COR-L47 (cell line): ENCODE measurements around the gene MAP6.
A peak's percentile ranks its signal among the peaks of the same experiment; 100 is the strongest.

ENCODE experiments used
- DNase-seq: peaks from one replicate; lab custom pipeline; 2025; lab: John Stamatoyannopoulos, UW

MAP6 gene

GRCh38 chr11:75631086-75631730, 37.6 kb downstream of the MAP6 start:
- no peak for DNase-seq

- DNase-seq = no peak
These were observed 40.8 kb downstream of the MAP6 start for GRCh38 chr11:75627906-75628668.

- peak; percentile 20 for DNase-seq
These were observed 41.8 kb downstream of the MAP6 start for GRCh38 chr11:75626889-75627529.

DNA sequence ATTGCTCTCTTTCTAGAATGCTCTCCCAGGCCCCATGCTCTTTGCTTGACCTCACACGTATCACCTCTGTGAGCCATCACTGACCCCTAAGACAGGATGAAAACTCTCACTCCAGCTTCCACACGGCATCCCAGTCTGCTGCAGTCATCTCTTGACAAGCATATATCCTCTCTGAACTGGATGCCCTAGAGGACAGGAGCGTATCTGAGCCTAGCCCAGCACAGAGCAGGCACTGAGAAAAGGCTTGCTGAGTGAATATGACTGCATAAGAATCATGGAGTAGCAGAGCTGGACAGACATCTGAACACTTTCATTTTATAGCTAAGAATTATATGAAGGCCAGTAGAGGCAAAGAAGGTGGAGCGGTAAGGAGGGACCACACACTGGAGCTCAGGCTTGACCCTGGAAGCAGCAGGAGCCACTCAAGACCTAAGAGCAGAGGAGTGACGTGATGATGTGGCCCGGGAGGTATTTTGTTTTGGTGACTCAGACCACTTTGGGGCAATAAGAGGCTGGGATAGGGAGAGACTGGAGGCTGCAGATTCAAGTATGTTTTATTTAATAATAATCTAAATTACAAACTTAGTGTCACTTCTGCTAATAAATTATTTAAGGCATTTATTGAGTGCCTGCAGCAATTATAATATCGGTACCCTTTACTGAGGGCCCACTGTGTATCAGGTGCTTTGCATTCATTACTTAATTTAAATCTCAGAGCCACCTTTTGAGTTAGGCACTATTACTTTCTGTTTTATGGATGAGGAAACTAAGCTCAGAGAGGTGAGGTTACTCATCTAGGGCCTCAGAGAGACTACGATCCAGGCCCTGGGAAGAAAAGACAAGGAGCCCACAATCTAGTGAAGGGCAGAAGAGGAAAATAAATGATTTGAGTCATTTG, 42.6 kb downstream of the MAP6 start:
- DNase-seq = no peak

- DNase-seq = peak; percentile 85
These were observed 43.8 kb downstream of the MAP6 start for GRCh38 chr11:75625021-75625420.

- no peak for DNase-seq
These were observed 52.6 kb downstream of the MAP6 start for GRCh38 chr11:75616281-75616680.

- DNase-seq = no peak
These were observed 53.1 kb downstream of the MAP6 start for GRCh38 chr11:75615751-75616150.

GRCh38 chr11:75611823-75612222, 57.0 kb downstream of the MAP6 start:
- DNase-seq = no peak

DNA sequence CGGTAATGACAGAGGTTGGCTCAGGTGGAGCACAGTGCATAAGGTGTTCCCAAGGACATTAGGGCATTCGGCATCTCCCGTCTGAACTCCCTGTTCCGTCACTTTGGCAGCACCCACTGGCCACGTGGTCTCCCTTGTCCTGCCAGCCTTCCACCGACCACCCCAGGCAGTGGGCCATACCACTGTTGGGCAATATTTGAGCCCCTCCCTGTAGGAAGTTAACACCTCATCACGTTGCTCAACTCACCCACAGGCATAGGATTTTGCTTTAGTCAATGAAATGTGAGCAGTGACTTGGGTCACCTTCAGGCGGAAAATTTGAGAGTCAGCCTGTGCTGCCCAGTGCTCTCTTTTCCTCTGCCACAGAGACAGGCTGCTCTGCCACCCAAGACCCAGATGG, 62.7 kb downstream of the MAP6 start:
- DNase-seq = no peak

DNA sequence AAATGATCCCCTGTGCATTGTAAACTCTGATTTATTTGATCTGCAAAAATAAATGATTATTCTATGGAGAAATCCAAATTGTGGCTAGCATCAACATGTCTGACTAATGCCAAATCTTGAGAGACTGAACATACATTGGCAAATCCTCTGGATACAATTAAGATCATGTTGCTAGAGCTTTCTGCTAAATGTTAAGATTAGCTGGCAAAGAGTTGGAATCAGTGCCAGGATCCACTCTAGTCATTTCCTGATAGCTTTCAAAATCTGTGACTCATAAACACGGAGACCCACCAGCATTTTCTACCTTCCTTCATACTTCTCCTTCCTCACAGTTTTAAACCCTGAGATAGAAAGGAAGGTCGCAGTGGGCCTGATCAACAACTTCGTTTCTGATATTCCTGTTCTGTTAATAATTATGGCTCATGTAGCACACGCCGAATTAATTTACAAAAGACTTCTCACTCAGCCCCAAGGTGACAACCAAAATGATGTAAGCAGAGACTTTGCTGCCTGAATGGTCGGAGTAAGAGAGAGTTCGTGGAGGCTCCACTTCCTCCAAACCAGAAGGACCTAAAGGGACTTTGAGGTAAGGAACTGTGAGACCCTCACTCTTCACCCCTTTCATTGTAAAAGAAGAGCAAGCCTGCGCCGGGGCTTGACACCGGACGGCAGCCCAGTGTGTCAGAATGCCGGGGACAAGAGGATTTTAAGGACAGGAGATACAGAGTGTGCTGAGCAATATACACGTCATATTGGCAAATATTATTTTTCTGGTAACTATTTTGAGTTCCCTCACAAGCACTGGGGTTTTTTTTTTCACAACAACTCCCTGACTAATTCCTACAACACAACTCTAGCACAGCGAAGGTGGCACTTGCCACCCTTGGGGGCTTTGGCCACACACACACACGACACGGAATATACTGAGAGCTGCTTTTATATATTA, 64.8 kb downstream of the MAP6 start:
- DNase-seq = no peak

DNA sequence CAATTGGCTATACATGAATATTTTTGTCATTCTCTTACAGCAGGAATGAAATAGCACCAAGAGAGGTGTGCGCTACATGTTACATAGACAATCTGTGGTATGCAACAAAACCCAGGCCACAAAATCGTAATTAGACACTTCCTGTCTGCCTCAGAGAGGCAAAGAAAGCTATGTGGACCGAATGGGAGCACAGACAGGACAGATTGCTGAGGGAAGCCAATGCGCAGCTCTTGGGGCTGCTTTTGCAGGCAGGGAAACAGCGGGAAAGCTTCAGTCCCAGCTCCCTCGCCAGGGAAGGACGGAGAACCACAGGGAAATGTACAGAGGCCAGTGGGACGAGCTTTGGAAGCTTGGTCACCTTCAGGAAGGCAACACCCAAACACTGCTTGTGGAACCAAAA, 65.9 kb downstream of the MAP6 start:
- no peak for DNase-seq

DNA sequence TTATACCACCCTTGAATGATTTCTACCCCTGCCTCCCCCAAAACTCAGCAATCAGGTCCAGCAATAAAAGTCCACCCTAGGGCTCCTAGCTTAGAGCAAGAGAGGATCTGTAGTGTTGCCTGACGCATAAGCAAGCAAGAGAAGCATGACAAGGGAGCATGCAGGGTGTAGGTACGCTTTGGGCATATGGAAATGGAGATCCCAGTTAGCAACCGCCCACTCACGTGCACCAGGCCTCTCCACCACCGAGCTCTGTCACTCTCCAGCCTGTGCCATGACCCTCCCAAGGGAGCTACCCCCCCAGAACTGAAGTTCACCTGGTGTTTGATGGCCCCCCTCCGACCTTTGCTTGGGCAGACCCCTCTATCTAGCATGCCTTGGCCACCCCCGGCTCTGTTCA, 67.3 kb downstream of the MAP6 start:
- DNase-seq = no peak

GRCh38 chr11:75600356-75600755, 68.5 kb downstream of the MAP6 start:
- DNase-seq = no peak

- DNase-seq = no peak
These were observed 69.9 kb downstream of the MAP6 start for GRCh38 chr11:75598900-75599299.

DNA sequence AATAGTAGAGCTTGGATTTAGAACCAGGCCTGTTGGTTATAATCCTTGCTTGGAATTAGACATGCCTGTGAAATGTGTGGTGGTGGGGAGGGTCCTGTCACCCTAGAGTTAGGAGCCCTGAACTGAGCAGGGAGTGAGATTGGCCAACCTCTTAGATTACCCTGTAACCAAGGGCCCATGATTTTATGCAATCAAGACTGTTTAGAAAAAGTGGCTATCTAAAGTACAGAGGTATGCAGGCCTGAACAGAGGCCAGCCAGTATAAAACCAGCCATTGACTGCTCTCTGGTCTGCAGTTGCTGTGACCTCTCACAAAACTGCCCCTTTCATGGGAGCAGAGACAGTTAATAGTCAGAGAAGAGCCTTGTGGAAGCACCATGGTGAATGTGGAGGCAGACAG, 70.6 kb downstream of the MAP6 start:
- DNase-seq = no peak

GRCh38 chr11:75597636-75598035, 71.2 kb downstream of the MAP6 start:
- peak; percentile 67 for DNase-seq

DNA sequence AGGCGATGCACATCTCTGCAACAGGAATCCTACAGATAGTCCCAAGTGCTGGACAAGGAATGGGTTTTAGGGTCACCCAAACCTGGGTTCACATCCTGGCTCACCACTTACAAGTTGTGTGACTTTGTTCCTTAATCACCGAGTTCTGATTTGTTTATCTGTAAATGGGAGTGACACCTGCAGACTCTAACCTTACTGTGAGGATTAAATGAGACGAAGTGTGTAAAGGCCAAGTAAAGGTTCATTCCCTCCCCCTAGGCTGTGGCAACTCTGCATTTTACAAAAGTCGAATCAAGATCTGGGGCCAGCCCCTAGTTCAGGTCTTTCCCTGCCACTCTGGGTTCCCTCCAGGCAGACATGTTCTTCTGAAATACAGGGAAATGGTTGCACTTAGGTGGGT, 71.9 kb downstream of the MAP6 start:
- DNase-seq = no peak

- no peak for DNase-seq
These were observed 73.4 kb downstream of the MAP6 start for GRCh38 chr11:75595429-75595828.

- peak; percentile 33 for DNase-seq
These were observed 74.6 kb downstream of the MAP6 start for GRCh38 chr11:75594211-75594610.

DNA sequence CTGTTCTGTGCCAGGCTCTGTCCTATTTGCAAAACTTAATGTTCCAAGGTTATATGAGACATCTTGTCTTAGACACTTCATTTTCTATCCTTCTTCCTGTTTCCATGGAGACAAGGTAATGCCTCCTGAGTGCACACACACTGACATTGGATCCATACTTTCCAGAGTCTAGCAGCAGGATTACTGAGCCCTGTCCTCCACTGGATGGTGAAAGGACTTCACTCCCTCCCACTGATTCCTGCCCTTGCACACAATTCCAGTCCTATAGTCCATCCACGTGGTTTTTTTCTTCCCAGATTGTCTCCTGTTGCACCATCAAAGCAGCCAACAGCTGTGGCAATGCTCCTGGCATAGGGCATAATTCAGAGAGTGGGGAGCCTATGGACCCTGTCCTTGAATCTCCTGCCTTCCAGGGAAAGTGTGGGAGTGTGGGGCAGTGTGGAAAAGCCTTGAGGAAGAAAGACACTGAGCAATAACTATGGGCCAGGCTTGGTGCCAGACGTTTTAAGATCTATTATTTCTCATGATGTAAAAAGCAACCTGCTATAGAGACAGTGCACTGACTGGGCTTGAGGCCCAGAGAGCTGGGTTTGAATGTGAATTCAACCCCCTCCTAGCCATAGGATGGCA, 75.4 kb downstream of the MAP6 start:
- peak; percentile 30 for DNase-seq

GRCh38 chr11:75592715-75593114, 76.1 kb downstream of the MAP6 start:
- DNase-seq = peak; percentile 72
